GM18951 (cell line): ENCODE measurements around the gene NECTIN1.

Source experiments
- POLR2A ChIP-seq: IDR thresholded peaks from 4 replicates; pipeline ENCODE4 v1.6.1; 2011; ENCODE audit warnings: mild to moderate bottlenecking; ENCODE audit not compliant: insufficient read length, insufficient read depth; ENCODE audit errors: extremely low read depth
- in situ Hi-C: fragments of 300-500 bp; cut with MboI; formaldehyde crosslinking; loops from one replicate; pipeline ENCODE4 v1.12.0; 2022; ENCODE audit warnings: low sequenced_read_pairs, mixed read lengths, inconsistent platforms; ENCODE audit not compliant: unreplicated experiment

NECTIN1 gene

DNA sequence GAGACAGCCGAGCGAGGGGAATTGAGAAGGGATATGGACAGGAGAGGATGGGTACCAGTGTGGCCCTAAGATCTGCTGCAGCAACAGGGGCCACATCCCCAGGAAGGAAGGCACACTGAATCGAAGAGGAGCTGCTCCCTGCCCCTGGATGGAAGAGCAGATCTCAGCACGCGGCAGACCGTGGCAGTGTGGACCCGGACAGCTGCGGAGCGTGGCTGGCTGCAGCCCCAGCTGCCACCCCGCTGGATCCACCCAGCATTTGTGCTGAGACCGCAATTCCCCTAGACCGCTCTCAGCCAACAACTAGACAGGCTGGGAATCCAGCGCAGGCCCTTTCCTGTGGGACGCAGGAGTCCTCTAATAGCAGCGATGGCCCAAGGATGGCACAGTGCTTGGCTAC, 94.7 kb downstream of the NECTIN1 start:
- no peak for TF ChIP-seq POLR2A
- in situ Hi-C loops, result no loop called here

DNA sequence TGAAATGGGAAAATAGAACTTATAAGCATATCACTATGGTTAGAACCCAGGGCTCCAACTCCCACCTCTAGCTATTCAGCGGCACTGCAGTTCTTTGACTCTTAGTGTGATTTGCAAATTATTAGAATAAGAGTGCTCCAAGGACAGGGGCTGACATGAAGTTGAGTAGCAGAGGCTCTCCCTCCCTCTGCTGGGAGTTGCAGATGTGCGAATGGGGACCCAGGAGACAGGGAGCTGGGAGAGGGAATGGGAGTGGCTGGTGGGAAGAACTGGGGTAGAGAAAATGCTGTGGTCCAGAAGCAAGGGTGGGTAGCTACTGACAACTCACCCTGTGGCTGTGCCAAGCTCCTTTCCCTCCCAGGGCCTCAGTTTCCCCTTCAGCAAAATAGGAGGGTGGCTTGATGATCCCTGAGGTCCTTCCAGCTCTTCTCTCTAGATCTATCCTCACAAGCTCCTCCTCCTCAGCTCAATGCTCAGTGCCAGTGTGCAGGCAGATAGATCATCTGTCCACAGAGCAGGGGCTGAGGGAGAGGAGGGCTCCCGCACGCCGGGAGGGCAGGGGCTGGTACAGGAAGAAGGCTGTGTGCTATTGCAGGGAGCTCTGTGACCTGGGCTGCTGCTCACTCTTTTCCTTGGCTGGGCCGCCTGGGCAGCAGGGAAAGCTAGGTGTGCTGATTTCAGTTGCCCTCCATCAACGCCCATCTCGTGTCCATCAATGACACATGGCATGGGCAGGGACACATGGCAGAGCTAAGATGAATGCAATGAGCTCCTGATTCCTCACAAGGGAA, 99.0 kb downstream of the NECTIN1 start:
- no peak for TF ChIP-seq POLR2A
- in situ Hi-C loops, result no loop called here

DNA sequence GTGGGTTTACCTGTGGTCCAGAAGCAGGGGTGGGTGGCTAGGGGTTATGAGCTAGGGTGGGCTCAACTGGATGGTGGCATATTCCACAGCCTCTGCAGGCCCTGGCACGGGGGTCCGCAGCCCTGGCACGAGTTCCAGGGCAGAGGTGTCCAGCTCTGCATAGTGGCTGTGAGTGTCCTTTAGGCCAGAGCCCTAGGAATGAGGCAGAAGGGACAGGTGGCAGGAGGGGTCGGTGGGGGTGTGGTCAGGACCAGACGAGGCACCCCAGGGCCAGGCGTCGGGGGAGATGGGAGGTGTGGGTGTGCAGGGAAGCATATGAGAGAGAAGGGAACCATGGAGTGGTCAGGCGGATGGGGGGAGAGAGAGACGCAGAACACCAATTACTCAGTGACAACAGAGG, 99.9 kb downstream of the NECTIN1 start:
- TF ChIP-seq POLR2A, result no peak
- in situ Hi-C loops, result no loop called here

DNA sequence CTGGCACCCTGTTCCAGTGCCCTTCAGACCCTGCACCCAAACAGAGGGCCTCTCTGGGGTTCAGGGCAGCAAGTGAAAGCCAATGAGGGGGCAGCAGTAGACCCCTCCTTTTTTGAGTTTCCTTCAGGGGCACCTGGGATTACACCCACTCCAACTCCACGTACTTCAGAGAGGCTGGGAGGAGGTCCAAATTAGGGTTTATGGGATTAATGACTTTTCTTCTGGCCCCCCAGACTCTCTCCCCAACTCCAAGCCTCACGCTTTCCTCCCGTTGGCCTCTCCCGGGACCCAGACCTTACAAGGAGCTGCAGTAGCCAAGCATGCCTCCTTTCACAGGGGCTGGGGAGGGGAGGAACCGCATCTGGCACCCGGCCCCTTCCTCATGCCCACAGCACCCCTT, 101.7 kb downstream of the NECTIN1 start:
- no peak for TF ChIP-seq POLR2A
- in situ Hi-C loops, result no loop called here

DNA sequence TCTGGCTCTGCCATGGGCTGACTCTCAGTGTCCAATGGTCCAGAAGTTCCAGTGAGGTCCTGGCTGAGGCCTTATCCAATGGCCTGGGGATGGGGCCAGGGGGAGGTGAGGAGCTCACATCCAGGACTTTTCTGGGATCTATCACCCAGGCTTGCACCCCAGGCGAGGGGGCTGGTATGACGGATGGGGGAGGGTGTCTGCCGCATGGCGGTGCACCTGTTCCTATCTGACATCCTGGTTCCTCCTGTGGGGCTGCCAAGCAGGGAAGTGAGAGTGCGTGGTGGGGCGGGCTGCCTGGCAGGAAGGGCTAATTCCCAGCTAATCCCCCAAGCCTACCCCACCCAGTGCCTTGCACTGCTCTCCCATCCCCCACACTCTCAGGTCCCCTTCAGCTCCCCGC, 102.1 kb downstream of the NECTIN1 start:
- in situ Hi-C loops, result no loop called here
- TF ChIP-seq POLR2A, result no peak

DNA sequence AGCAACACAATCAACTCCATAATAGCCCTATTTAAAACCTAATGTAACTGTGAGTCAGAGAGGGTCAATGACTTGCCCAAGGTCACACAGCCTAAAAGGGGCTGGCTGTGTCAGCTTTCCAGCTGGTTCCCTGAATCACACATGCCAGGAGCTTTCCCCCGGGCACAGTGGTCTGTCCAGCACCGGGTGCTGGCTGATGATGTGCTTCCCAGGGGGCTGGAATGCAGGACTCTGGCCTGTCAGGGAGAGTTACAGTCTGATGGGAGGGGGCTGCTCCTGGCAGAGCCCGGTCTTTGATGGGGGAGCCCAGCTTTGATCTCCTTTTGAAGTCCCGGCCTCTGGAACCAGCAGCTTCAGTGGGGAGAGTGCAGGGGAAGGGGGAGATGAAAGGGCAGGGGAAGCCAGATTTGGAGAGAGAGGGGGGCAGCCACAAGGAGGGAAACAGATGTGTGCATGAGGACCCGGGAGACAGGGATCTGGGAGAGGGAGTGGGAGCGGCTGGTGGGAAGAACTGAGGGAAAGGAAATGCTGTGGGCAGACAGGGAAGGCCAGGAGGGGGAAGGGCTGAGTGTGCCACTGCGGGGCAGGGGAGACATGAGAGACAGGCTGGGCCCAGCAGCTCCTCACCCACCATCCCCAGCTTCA, 102.7 kb downstream of the NECTIN1 start:
- in situ Hi-C loops, result no loop called here
- TF ChIP-seq POLR2A, result no peak

DNA sequence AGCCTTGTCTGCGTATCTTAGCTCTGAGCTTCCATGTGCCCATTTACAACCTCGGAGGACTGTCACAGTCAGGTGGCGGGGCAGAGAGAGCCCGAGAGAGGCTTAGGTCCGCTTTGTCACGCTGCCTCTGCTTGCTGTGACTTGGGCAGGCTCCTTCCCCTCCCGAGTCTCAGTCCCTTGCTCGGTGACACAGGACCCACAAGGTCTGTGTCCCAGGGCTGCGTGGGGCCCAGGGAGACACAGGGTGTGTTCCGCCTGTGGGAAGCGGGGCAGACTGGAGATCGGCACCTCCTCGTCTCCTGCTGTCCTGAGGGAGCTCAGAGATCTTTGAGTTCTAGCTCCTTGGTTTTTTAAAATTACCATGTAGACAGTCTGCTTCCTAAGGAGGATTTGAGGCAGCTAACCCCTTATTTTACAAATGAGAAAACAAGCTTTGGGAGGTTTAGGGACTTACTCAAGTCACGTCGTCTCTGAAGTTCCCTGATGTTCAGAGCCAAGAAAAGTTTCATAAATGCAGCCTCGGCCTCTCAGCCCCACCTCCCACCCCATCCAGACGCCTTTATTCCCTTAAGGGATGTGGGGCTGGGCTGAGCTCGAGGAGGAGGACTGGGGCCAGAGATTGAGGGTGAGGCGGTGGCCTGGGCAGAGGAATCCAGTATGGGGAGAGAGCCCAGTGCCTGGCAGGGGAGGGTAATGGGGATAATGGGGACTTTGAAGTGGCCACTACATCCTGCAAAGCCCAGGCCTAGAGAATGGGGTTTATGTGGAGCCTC, 103.6 kb downstream of the NECTIN1 start:
- in situ Hi-C loops, result no loop called here
- TF ChIP-seq POLR2A, result no peak

DNA sequence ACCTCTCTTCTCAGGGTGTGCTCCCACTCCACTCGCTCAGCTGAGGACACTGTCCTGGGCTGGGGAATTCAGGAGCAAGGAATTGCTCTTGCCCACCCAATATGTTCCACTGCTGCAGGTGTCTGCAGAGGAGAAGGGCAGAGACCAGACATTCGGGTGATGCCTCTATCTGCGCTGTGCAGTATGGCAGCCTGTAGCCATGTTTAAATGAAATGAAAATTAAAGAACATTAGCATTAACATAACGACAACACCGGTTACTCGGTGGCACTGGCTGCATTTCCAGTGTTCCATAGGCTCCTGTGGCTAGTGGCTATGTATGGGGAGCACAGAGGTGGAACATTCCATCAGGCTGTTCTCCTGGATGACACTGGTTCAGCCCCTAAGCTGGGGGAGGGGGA, 104.4 kb downstream of the NECTIN1 start:
- TF ChIP-seq POLR2A, result no peak
- in situ Hi-C loops, result no loop called here

DNA sequence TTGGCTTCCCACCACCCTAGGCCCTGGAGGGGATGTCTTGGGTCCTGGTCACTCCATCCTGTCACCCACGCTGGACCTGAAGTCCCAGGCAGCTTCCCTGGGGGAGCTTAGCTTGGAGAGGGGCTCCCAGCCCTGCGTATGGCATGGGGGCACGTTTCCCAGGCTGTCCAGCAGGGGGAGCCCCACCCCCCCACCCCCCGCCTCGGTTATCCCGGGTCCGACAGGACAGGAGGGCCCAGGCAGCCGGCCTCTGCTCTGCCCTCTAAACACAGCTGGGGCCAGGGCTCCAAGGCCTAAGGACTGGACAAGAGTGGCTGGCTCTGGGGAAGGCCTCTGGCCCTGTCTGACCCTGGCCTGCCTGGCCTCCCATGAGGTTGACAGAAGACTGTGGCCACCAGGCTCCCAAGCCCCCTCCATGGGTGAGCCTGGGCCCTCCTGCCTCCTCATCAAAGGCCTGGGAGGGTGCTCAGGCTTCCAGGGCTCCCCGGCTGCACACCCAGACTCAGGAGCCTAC, 104.8 kb downstream of the NECTIN1 start:
- no peak for TF ChIP-seq POLR2A
- in situ Hi-C loops, result no loop called here

DNA sequence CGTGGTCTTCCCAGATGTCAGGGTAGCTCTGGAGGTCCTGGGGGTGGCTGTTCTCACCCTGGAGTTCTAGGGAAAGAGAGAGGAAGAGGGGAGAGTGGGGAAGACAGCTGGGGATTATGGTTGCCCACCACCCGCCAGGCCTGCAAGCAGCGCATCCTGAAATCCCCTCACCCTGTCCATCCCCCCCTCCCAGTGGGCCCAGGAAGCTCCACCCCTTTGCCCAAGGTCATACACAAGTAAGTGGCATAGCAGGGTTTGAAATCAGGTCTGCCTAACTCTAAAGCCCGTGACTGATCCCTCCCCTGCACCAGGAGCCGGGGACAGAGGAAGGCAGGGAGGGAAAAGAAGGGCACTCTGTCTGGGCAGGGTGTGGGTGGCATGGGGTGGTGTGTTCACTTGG, 105.3 kb downstream of the NECTIN1 start:
- no peak for TF ChIP-seq POLR2A

DNA sequence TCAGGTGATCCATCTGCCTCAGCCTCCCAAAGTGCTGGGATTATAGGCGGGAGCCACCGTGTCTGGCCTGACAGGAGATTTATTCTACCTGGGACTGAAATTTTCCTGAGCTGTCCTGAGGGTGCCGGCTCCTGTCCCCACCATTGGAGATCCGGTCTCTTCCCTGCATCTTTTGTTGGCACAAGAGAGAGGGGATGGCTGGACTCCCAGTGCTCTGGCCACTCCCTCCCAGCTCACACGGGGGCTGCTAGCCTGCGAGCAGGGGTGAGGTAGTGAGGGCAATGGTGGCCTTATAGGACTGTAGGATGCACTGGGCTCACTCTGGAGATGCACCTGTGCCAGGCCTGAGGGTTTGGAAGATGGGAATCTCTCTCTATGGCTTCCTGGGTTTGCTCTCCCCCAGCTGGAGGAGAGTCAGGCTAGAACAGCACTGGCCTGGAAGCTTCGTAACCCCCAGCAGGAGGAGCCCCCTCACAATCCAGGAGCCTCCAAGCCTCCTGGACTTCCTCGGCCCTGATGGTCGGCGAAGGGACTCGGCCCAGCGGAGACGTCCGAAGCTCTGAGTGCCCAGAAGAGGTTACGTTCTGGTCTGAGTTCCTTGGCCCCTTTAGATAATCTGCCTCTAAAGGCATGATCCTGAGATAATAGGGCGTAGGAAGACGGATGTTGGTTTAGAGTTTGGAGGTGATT, 106.4 kb downstream of the NECTIN1 start:
- in situ Hi-C loops, result no loop called here
- no peak for TF ChIP-seq POLR2A

More for the DNA sequence above, 105.3 kb downstream of the NECTIN1 start:
- in situ Hi-C loops, result no loop called here

DNA sequence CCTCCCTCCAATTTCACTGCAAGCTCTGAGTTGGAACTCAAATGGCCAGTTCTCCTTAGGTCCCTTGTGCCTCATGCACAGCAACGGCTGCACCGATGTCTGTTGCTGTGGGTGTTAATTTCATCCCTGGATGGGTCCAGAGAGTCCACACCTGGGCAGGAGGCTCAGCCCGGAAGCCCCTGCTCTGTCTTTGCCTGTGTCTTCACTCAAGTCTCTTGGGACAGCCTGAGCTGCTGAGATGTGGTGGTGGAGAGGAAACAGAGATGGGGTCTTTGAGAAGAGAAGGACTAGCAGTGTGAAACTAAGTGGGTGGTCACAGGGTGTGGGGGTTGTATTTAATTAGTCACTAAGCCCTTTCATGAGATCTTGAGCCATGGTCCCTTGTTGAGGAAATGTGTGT, 109.3 kb downstream of the NECTIN1 start:
- in situ Hi-C loops, result no loop called here
- no peak for TF ChIP-seq POLR2A
